AG04450 (cell line): ENCODE measurements around the gene CELA1. TPM values are rescaled to one million over a fixed set of nuclear protein-coding genes. Genes with fewer than 3 reads are reported as not detected.

ENCODE experiments used
- CTCF ChIA-PET: fragments of 300-600, 350-600 bp; formaldehyde crosslinking; extraction: SDS; loops from one replicate; lab custom pipeline; 2022; ENCODE audit warnings: antibody characterized with exemption, inconsistent platforms; lab: Charles Lee
- POLR2A ChIA-PET: fragments of 350-600 bp; formaldehyde crosslinking; extraction: SDS; loops from one replicate; lab custom pipeline; 2021; ENCODE audit warnings: antibody characterized with exemption, inconsistent platforms; lab: Yijun Ruan, JAX
- DNase-seq: peaks from one replicate; pipeline ENCODE4 v3.0.0-alpha.2; 2011; ENCODE audit warnings: low read depth, low spot score
- H3K27ac ChIP-seq: one replicate; pipeline ENCODE4 v1.5.1; 2012; ENCODE audit warnings: low read depth, low read length, control low read depth
- H3K27me3 ChIP-seq: one replicate; pipeline ENCODE4 v1.6.0; 2012; ENCODE audit warnings: low read length; ENCODE audit not compliant: control insufficient read depth, insufficient read depth
- H3K4me3 ChIP-seq: 2 replicates; pipeline ENCODE4 v1.5.1; 2011; ENCODE audit warnings: mild to moderate bottlenecking, low read depth, low read length, control low read depth
- H3K9me3 ChIP-seq: 2 replicates; pipeline ENCODE4 v1.5.1; 2012; ENCODE audit warnings: low read length; ENCODE audit not compliant: control insufficient read depth, insufficient read depth
- polyA plus RNA-seq: library from polyadenylated mRNA; depleted of rRNA; stranded (reverse); fragments of >200 nt; gene quantifications from 2 replicates; pipeline ENCODE4 v1.2.3, GENCODE V29; 2011
- TF ChIP-seq, protein P1 (sequence below): IDR thresholded peaks from 2 replicates; pipeline ENCODE4 v1.5.1; 2011; ENCODE audit warnings: low read depth, low read length, control low read depth, inconsistent platforms

CELA1 gene
- polyA plus RNA-seq, 1 experiment: 0.79 TPM

GRCh38 chr12:51333536-51333935 is 12.9 kb downstream of the CELA1 start:
- no peaks in the 10 kb centered on the region; the same call in 1 of the 2 replicates for H3K9me3 ChIP-seq
- no peak overlapping the region for H3K27ac ChIP-seq
- DNase-seq: no peak
- H3K27me3 ChIP-seq: no peaks in the 10 kb centered on the region
- POLR2A ChIA-PET: no interaction called here
- H3K4me3 ChIP-seq: no peak overlapping the region
- CTCF ChIA-PET: interaction anchor here (4.3 kb wide), 1 partner anchor 7 kb away, joined by 31 read pairs; no protein-coding TSS in a partner anchor
- TF ChIP-seq, protein P1, sequence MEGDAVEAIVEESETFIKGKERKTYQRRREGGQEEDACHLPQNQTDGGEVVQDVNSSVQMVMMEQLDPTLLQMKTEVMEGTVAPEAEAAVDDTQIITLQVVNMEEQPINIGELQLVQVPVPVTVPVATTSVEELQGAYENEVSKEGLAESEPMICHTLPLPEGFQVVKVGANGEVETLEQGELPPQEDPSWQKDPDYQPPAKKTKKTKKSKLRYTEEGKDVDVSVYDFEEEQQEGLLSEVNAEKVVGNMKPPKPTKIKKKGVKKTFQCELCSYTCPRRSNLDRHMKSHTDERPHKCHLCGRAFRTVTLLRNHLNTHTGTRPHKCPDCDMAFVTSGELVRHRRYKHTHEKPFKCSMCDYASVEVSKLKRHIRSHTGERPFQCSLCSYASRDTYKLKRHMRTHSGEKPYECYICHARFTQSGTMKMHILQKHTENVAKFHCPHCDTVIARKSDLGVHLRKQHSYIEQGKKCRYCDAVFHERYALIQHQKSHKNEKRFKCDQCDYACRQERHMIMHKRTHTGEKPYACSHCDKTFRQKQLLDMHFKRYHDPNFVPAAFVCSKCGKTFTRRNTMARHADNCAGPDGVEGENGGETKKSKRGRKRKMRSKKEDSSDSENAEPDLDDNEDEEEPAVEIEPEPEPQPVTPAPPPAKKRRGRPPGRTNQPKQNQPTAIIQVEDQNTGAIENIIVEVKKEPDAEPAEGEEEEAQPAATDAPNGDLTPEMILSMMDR: no peak

DNA sequence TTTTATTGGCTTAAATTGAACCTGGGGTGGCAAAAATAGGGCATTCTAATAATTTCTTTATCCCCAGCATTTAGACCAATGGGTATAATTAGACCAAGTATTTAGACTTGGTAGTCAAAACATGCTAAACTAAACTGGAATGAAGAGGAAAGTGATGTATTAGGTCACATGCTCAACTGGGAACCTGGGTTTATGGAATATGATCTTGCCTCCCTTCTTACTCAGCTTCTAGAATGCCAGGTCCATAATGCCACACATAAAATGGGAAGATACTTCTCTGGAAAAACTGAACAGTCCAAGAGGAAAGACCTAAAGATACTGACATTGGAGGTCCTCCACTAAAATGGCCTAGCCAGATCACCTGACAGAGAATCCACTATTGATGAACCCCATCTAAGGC is 16.3 kb downstream of the CELA1 start:
- no peak overlapping the region for H3K4me3 ChIP-seq
- no peak for DNase-seq
- no peaks in the 10 kb centered on the region; the same call in 1 of the 2 replicates for H3K9me3 ChIP-seq
- CTCF ChIA-PET: interaction anchor here (0.6 to 4.3 kb wide), 2 partner anchors 11 to 406 kb away, joined by 4 to 31 read pairs; no protein-coding TSS in a partner anchor
- TF ChIP-seq, protein P1: no peak
- POLR2A ChIA-PET: interaction anchor here (0.7 kb wide), 1 partner anchor 284 kb away, joined by 4 read pairs; no protein-coding TSS in a partner anchor
- H3K27me3 ChIP-seq: no peaks in the 10 kb centered on the region
- H3K27ac ChIP-seq: no peak overlapping the region

DNA sequence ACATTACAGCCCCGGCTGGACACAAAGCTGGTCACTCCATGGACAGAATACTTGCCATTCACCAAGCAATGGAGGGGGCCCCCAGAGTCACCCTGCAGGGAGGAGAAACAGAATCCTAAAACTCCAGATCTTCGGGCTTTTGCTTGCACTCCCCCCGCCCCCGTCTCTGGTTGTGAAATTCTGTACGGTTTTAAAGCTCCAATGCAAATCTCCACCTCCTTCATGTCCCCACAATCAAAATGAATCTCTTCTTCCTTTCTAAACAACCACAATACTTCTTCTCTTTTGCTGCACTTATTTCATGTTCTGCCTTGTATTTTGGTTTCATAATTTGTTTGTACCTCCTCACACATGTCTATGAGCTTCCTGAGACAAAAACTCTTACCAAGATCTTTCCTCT is 16.7 kb downstream of the CELA1 start:
- Histone ChIP-seq H3K27me3 (no peaks in the 10 kb centered on the region), H3K9me3 (no peaks in the 10 kb centered on the region; the same call in 1 of the 2 replicates), H3K27ac (no peak overlapping the region), H3K4me3 (no peak overlapping the region)
- TF ChIP-seq, protein P1: no peak
- POLR2A ChIA-PET: interaction anchor here (0.7 kb wide), 1 partner anchor 284 kb away, joined by 4 read pairs; no protein-coding TSS in a partner anchor
- CTCF ChIA-PET: interaction anchor here (0.6 to 4.3 kb wide), 2 partner anchors 11 to 406 kb away, joined by 4 to 31 read pairs; no protein-coding TSS in a partner anchor
- no peak for DNase-seq

GRCh38 chr12:51328587-51328986 is 17.9 kb downstream of the CELA1 start:
- no peak for DNase-seq
- ChIA-PET POLR2A (no interaction called here), CTCF (interaction anchor here (3.1 kb wide), 1 partner anchor 13 kb away, joined by 15 read pairs; no protein-coding TSS in a partner anchor)
- Histone ChIP-seq H3K4me3 (no peak overlapping the region), H3K27me3 (no peaks in the 10 kb centered on the region), H3K9me3 (no peaks in the 10 kb centered on the region; the same call in 1 of the 2 replicates), H3K27ac (no peak overlapping the region)
- TF ChIP-seq, protein P1: no peak
